Measurements from ENCODE around the gene IL31RA. TPM values are rescaled to one million over a fixed set of nuclear protein-coding genes. Genes with fewer than 3 reads are reported as not detected.

Gene IL31RA
- total RNA-seq, 1 experiment from 2014 or later = 0.24 TPM

- Histone ChIP-seq H3K36me3 (ENCODE audit: insufficient read depth, low read length, poor library complexity, severe bottlenecking) (no peaks in the 10 kb centered on the region), H3K9me3 (ENCODE audit: low read depth, low read length, poor library complexity, severe bottlenecking) (no peaks in the 10 kb centered on the region), H3K4me3 (ENCODE audit: low read depth, low read length, poor library complexity, severe bottlenecking) (no peak overlapping the region), H3K27ac (ENCODE audit: low read depth, low read length, poor library complexity, severe bottlenecking) (no peak overlapping the region), H3K27me3 (replicated peaks; ENCODE audit: insufficient read depth, low read depth, low read length, poor library complexity) (no peaks in the 10 kb centered on the region), H3K4me1 (ENCODE audit: insufficient read depth, low read length, poor library complexity, severe bottlenecking) (no peaks in the 10 kb centered on the region)
- intact Hi-C loops (cut with micrococcal nuclease; ENCODE audit: unreplicated experiment) = loop anchor here (10.0 kb wide), 1 partner anchor 204 kb away; no protein-coding TSS in a partner anchor
- ChIA-PET POLR2A (ENCODE audit: low non-redundant PET) (no interaction called here), CTCF (no interaction called here)
- TF ChIP-seq EZH2 (IDR thresholded peaks at IDR 0.05; ENCODE audit: borderline replicate concordance, low read depth, low read length, poor library complexity, severe bottlenecking) = no peak
- TF ChIP-seq, protein P1, sequence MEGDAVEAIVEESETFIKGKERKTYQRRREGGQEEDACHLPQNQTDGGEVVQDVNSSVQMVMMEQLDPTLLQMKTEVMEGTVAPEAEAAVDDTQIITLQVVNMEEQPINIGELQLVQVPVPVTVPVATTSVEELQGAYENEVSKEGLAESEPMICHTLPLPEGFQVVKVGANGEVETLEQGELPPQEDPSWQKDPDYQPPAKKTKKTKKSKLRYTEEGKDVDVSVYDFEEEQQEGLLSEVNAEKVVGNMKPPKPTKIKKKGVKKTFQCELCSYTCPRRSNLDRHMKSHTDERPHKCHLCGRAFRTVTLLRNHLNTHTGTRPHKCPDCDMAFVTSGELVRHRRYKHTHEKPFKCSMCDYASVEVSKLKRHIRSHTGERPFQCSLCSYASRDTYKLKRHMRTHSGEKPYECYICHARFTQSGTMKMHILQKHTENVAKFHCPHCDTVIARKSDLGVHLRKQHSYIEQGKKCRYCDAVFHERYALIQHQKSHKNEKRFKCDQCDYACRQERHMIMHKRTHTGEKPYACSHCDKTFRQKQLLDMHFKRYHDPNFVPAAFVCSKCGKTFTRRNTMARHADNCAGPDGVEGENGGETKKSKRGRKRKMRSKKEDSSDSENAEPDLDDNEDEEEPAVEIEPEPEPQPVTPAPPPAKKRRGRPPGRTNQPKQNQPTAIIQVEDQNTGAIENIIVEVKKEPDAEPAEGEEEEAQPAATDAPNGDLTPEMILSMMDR (conservative IDR thresholded peaks at IDR 0.05; ENCODE audit: low read depth, low read length) = no peak
- DNase-seq (ENCODE audit: low spot score) = no peak
- BruUV-seq (replicated peaks) = no TSS peak
These were observed 78.1 kb downstream of the IL31RA start for GRCh38 chr5:55929020-55929799.

DNA sequence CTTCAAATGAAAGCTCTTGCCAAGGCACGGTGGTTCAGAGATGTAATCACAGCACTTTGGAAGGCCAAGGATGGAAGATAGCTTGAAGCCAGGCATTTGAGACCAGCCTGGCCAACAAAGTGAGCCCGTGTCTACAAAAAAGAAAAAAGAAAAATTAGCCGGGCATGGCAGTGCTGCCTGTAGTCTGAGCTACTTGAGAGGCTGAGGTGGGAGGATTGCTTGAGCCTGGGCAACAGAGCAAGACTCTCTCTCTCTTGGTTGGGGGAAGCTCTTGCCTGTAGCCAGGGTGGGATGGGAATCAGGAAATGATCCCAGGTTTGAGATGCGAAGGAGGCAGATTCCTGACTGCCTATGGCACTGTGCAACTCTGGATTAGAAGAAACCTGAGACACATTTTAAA is 81.5 kb downstream of the IL31RA start:
- DNase-seq (ENCODE audit: low spot score) = no peak
- Histone ChIP-seq H3K27me3 (replicated peaks; ENCODE audit: insufficient read depth, low read depth, low read length, poor library complexity) (no peaks in the 10 kb centered on the region), H3K36me3 (ENCODE audit: insufficient read depth, low read length, poor library complexity, severe bottlenecking) (no peaks in the 10 kb centered on the region), H3K27ac (ENCODE audit: low read depth, low read length, poor library complexity, severe bottlenecking) (no peak overlapping the region), H3K9me3 (ENCODE audit: low read depth, low read length, poor library complexity, severe bottlenecking) (no peaks in the 10 kb centered on the region), H3K4me3 (ENCODE audit: low read depth, low read length, poor library complexity, severe bottlenecking) (no peak overlapping the region), H3K4me1 (ENCODE audit: insufficient read depth, low read length, poor library complexity, severe bottlenecking) (no peaks in the 10 kb centered on the region)
- intact Hi-C loops (cut with micrococcal nuclease; ENCODE audit: unreplicated experiment) = no loop called here
- CTCF ChIA-PET = no interaction called here
- no TSS peak for BruUV-seq (replicated peaks)
- TF ChIP-seq EZH2 (IDR thresholded peaks at IDR 0.05; ENCODE audit: borderline replicate concordance, low read depth, low read length, poor library complexity, severe bottlenecking) = no peak
- TF ChIP-seq, protein P1 (conservative IDR thresholded peaks at IDR 0.05; ENCODE audit: low read depth, low read length) = no peak
- POLR2A ChIA-PET (ENCODE audit: low non-redundant PET) = no interaction called here

DNA sequence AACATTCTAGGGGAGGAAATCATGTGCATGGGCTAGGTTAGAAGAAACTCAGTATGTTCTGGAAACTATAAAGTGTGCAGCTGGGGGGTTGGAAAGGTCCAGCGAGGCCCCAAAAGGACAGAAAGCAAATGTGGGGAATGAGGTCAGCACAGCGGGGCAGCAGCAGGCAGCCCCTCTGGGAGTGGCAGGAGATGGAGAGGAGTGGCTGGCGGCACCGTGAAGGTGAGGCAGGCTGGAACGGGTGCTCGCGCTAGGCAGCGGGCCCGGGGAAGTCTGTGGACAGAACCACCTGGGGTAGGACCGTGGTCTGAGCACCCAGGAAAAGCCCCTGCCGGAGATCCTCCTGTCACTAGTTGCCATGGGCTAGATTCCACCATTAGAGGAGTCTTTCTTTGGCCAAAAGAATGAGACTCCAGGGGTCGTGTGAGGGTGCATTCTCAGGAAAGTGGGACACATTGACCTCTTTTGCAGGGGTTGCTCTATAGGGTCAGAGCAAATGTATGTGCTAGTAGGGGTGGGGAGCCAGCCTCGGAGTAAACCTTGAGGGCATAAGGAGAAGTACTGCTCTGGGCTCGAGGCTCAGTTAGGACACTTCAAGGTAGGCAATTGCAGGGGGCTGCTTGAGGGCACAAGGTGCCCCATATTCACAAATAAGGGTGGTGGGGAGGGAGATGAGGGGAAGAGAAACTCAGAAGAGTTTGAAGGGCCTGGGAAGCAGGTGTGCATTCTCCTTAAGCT is 82.4 kb downstream of the IL31RA start:
- intact Hi-C loops (cut with micrococcal nuclease; ENCODE audit: unreplicated experiment) = no loop called here
- no peak overlapping the region for H3K27ac ChIP-seq (ENCODE audit: low read depth, low read length, poor library complexity, severe bottlenecking)
- ChIA-PET CTCF (no interaction called here), POLR2A (ENCODE audit: low non-redundant PET) (no interaction called here)
- H3K36me3 ChIP-seq (ENCODE audit: insufficient read depth, low read length, poor library complexity, severe bottlenecking) = no peaks in the 10 kb centered on the region
- no peak for DNase-seq (ENCODE audit: low spot score)
- BruUV-seq (replicated peaks) = no TSS peak
- H3K9me3 ChIP-seq (ENCODE audit: low read depth, low read length, poor library complexity, severe bottlenecking) = no peaks in the 10 kb centered on the region
- H3K4me3 ChIP-seq (ENCODE audit: low read depth, low read length, poor library complexity, severe bottlenecking) = no peak overlapping the region
- no peaks in the 10 kb centered on the region for H3K4me1 ChIP-seq (ENCODE audit: insufficient read depth, low read length, poor library complexity, severe bottlenecking)
- TF ChIP-seq EZH2 (IDR thresholded peaks at IDR 0.05; ENCODE audit: borderline replicate concordance, low read depth, low read length, poor library complexity, severe bottlenecking) = no peak
- TF ChIP-seq, protein P1 (conservative IDR thresholded peaks at IDR 0.05; ENCODE audit: low read depth, low read length) = no peak
- H3K27me3 ChIP-seq (replicated peaks; ENCODE audit: insufficient read depth, low read depth, low read length, poor library complexity) = no peaks in the 10 kb centered on the region
